Central memory CD4-positive, alpha-beta T cell (primary cell): ENCODE data around the gene MICALL1.

Experiments used
- DNase-seq: peaks from one replicate; pipeline ENCODE4 v3.0.0; 2022

The MICALL1 gene

DNA sequence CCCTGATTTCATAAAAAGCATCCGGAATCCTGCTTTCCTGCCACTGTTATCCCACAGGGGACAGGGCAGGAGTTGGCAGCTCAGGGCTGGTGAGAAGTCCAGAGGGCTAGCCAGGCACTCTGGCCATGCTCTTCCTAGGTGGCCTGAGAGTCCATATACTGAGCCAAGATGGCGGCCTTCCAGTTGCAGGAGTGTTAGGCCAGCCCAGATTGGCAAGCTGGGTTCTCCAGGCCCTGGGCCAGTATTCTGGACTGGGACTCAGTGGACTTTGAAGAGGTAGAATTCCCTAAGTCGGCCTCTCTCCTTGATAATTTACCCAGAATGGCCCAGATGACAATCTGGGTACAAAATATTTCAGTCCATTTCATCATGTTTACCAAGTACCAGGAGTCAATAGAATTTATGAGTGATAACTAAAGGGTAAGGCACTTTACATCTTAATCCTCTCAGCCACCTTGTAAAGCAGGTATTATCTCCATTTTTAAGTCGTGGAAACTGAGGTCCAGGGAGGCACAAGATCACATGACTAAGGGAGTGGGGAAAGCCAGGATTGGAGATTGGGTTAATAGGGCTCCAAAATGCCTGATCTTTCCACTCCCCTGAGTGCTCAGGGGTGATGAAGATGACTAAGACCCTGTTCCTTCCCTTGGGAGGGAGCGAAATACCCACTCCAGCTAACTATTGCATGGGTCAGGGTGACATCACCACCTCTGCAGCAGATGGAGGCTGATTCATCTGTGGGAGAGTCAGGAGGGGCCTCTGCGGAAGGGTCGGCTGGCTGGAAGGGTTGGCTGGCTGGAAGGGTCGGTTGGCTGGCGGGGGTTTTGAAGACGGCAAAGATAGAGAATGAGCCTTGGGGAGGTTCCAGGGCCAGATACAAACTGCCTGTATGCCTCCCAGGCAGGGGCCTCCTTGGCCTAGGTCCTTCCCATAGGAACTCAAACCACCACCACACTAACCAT is 1.2 kb upstream of the MICALL1 start:
- no peak for DNase-seq

DNA sequence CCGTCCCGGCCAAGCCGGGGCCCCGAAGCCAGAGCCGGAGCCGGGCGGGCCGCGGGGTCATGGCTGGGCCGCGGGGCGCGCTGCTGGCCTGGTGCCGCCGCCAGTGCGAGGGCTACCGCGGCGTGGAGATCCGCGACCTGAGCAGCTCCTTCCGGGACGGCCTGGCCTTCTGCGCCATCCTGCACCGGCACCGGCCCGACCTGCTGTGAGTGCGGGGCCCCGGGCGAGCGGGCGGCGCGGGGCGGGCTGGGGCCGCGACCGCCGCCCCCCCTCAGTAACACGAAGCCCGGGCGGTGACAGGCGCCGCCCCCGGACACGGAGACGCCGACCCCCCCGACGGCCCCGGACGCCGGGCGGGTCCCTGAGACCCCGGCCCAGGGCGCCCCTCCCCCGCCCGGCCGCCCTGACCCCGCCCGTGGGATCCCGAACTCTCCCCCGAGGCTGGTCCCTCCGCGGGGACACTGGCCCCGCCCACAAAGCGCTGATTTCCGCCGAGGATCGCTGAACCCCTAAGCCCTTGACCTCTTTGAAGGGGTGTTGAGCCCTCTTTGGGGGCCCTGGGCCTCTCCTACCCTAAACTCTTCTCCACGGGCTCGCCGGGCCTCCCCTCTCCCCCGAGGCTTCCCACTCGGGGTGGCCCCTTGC is 389 bp downstream of the MICALL1 start:
- DNase-seq, result peak; percentile 15

DNA sequence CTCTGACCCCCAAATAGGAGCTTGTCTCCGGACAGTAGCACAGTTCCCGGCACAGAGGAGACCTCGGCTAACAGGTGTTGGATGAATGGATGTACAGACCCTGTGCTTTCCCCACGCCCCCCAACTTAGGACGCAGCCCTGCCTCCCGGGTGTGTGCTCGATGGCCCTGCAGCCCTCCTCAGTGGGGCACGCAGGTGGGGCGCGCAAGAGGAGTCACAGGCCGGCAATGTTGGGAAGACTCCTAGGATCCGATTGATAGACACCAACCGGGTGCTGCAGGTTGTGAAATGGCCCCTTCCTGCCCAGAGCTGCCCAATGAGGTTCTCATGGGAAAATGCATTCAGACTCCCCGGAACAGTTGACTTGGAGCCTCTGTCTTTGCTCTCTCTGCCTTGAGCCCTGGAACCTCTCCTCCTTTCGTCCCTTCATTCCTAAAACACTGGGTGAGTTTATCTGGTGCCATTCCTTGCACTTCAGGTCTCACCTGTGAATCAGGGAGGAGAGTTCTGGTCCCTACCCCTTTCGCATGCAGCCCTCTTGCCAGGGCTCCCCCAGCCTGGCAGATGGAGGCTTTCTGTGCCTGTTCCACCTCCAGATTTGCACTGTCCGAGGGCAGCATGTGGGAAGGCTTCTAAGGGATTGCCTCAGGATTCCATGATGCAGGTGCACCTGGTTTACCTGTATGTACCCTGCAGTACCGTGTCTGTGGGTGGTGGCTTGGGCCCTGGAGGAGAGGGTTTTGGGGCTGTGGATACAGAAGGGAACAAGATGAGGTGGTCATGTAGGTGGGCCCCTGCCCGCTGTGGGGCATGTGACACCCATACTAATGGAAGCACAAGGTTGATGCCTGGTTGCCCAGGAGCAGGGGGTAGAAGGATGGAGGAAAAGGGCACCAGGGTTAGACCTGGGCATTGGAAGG is 1.2 kb downstream of the MICALL1 start:
- no peak for DNase-seq

DNA sequence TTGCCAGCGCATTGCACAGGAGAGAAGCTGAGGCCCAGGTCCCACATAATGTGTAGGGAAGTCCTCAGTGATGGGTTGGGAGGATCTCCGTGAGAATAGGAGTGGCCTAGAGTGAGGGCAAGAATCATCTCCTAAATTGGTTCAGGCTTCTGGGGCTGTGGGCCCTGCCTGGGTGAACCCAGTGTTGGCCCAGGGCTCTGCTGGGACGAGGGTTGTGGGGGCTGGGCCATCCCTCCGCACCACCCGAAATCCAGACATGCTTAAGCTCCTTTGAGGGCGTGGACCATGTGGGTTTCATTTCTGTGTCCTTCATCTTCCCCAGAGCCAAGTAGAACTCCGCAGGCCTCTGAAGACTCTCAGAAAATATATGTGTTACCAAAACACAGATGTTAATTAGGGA is 3.7 kb downstream of the MICALL1 start:
- DNase-seq, result no peak

DNA sequence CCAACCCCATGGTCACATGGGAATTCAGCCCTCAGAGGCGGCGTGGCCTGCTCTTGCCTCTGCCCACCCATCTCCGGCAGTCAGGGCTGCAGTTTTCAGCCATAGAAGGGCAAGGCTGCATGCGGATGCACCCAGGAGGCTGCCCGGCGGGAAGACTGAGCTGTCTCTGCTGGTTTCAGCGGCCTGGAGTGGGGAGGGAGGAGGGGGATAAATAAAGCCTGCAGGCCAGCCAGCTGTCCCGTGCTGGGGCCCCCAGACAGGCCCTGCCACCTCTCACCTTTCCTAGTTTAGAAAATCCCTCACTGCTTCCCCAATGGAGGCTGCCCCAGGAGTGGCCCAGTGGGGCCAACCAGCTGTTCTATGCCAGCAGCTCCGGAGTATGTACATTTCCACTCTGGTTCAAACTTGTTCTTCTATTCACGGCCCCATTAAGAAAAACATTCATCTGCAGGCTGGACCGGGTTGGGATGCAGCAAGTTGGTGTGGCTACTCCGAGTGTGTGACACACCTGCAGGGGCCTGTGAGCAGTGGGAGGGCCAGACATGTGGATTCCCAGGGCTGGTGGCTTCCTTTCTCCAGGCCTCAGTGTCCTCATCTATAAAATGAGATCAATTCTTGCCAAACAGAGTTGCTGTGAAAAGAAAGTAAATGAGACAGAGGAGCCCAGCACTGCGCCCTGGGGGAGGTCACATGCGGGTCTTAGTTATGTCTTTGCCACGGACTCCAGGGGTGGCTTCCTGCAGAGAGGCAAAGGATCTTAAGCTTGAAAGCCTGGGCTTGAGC is 5.0 kb downstream of the MICALL1 start:
- DNase-seq, result no peak

DNA sequence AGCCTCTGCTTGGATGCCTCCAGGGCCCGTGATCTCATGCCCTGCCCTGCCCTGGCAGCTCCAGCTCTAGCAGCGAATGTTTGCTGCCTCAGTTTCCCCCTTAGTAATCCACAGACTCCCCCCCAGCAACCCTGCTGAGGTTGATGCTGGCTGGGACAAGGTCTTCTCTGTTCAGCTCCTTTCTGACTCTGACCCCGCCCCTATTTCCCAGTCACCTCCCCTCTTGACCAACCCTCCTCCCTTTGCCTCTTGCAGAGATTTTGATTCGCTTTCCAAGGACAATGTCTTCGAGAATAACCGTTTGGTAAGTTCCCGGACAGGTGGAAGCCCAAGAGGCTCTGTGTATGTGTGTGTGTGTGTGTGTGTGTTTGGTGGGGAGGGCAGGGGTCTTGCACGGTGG is 5.6 kb downstream of the MICALL1 start:
- DNase-seq, result no peak

DNA sequence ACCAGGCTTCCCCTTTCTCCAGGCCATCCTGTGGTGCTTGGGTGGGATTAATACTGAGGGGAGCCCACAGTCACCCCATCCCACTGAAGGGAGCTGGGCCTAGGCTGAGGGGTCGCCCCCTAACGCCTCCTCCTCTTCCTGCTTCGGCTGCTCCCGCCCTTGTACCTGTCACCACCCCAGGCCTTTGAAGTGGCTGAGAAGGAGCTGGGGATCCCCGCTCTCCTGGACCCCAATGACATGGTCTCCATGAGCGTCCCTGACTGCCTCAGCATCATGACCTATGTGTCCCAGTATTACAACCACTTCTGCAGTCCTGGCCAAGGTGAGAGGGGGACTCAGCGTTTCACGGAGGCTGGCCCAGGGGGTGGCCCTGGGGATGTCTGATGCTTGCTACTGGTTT is 6.1 kb downstream of the MICALL1 start:
- DNase-seq, result no peak

DNA sequence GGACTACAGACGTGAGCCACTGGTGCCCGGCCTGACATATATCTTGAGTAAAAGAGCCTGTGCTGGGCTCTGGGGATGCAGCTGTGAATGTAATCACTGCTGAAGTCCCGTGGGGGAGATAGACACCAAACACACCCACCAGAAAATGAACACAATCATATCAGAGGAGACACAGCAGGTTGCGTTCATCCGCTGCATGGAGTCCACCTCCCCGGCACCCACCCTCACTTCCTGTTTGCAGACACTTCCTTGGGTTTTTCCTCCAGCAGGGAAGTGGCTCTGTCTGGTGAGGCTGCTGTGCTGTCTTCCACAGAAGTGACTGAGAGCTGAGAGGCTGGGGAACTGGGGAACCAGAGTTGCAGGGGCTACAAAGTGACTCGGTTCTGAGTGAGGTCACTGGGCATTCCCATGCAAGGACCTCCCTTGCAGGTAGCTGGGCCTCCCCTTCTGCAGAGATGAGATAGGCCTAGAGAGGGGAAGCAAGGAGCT is 7.2 kb downstream of the MICALL1 start:
- no peak for DNase-seq

DNA sequence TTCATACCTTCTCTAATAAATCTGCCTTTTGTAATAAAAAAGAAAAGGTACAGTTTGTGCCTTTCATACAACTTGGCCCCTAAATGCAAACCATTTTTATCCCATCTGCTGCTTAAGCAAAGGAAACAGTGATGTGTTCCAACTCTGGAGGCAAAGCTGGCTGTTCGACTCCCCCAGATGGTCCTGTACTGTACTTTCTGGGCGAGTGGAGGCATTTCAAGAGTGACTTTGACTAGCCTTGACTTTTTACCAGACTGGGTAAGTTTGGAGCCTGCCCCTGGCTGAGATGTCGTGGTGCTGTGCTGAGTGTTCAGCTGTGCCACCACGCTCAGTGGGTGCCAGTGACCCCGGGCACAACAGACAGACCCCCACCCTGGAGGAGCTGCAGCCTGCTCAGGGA is 10.2 kb downstream of the MICALL1 start:
- DNase-seq, result no peak

DNA sequence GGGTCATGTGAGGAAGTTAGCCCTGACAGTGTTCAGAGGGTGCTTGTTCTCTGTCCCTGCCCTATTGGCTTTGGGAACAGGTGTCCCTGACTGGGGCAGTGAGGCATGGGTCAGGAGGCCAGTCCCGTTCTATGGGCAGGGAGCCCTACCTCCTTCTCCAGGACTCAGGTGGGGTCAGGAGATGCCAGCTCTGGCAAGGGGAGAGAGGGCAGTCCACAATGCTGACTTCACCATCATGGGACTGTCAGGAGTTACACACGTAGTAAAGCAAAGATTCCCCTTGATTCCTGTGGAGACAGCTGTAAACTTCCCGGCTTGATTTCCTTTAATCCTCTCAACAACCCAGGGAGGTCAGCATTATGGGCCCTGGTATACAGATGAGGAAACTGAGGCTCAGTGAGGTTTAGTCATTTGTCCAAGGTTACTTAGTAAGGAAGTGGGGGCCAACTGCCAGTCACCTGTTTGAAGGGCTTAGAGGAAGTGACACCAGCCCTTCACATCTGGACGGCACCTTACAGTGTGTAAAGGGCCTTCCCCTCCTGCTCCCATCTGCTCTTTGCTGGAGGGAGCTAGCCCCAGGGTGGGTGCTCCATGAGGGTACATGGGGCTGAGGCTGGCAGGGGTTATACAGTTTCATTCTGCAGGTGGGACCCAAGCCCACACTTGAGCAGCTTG is 11.9 kb downstream of the MICALL1 start:
- DNase-seq, result no peak

DNA sequence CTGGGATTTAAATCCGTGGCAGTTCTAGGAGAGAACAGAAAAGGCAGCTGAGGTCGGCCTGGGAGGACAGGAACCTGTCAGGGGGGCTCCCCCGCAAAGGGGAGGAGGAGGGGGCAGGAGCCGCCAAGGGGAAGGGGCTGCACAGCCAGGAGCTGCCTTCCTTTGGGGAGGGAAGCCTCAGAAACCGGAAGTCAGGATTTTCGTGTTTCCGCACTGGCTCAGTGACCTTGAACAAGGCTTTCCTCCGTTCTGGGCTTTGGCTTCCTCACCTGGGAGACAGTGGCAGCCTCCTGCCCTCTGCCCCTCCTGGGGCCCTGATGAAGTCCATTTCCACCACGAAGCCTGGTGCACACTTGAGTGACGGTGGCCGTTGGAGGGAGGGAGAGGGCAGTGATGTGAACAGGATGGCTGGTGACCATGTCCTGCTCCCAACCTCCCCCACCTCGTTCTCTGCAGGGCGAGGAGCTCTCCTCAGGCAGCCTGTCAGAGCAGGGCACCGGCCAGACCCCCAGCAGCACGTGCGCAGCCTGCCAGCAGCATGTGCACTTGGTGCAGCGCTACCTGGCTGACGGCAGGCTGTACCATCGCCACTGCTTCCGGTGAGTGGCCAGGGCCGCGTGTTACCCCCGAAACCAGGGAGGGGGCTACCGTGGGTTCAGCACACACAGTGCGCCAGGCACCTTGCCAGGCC is 12.6 kb downstream of the MICALL1 start:
- no peak for DNase-seq

DNA sequence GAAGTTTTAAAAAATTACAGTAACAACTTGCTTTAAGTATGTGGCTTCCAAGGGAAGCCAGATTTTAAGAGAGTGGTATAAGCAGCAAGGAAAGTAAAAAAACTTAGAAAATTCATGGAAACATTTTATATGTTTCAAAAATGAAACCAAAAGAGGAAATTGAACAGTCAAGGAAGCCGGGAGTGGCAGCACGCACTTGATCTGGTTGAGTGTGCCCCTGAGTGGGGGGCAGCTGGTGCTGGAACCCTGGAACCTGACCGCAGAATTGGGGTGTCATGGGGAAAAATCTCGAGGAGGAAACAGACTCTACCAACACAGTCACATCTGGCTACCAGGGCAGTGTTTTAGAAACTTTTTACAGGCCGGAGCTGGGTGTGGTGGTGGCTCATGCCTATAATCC is 14.0 kb downstream of the MICALL1 start:
- no peak for DNase-seq

DNA sequence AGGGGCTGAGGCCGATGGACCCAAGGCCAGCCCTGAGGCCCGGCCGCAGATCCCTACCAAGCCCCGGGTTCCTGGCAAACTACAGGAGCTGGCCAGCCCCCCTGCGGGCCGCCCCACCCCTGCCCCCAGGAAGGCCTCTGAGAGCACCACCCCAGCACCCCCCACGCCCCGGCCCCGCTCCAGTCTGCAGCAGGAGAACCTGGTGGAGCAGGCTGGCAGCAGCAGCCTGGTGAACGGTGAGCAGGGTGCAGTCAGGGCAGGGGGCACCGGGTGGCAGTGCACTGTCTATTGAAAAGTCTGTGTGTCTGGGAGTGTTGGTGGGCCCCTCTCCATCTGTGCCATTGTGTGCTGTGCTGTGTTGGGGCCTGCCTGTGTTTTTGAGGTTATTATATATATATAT is 16.1 kb downstream of the MICALL1 start:
- no peak for DNase-seq

DNA sequence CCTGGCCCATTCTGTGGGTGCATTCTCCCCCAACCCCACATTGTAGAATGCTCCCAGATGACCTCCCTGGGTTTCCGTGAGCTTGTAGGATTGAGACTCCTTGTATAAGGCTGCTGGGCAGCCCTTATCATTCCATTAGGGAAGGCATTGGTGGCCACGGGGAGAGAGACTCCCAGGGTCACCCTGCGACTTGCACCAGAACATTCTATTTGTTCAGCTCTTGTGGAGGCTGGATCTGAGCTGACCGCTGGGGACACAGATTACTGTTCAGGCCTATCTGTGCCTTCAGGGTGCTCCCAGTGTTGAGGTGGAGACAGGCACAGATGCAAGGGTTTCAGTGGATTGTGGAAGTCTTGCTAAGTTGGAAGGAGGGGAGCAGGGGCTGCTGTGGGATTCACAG is 17.8 kb downstream of the MICALL1 start:
- DNase-seq, result no peak

DNA sequence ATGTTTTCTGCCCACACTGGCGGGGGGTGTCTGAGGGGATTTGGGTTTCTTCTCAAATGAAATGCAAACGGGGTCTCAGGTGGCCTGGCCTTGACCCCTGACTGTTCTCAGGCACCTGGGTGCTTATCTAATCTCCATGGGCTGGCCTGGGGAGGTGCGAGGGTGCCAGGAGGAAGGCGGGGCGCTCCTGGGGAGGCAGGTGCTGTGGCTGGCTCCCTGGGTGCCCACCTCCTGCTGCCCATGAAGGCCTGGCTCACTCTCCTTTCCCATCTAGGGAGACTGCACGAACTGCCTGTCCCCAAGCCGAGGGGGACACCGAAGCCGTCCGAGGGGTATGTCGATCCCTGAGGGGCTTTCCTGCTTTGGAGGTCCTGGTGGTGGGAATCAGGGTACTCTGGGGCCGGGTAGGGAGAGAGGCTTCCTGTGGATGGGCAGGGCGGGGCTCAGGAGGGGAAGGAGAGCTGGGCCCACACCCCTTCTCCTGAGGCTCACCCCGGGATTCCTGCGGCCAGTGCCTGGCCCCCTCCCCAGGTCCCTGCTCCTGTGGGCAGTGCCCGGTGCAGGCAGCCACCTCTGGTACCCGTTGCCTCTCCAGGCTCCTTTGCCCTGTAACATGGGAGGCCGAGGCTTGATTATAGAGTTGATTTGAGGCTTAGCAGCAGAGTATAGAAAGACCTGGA is 18.4 kb downstream of the MICALL1 start:
- no peak for DNase-seq

DNA sequence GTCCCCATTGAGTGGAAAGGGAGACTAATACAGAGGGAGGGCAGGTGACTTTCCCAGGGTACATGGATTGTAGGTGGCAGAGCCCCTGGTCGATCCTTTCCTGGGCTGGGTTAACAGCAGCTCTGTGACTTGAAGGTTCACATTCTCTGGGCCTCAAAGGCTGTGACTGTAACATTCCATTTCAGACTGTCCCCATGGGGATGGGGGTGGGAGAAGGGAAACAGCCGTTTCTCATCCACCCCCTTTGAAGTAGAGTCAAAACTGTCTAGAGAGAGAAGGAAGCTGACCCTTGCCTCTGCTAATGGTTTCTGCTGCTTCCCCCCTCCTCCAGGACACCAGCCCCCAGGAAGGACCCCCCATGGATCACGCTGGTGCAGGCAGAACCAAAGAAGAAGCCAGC is 19.2 kb downstream of the MICALL1 start:
- DNase-seq, result no peak

DNA sequence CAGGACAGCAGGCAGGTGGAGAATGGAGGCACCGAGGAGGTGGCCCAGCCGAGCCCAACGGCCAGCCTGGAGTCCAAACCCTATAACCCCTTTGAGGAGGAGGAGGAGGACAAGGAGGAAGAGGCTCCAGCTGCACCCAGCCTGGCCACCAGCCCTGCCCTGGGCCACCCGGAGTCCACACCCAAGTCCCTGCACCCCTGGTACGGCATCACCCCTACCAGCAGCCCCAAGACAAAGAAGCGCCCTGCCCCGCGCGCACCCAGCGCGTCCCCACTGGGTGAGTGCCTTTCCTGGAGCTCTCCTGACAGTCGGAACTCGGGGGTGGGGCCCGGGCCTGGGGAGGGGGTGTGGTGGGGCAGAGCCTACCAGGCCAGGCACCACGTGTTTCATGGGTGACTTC is 19.7 kb downstream of the MICALL1 start:
- no peak for DNase-seq

DNA sequence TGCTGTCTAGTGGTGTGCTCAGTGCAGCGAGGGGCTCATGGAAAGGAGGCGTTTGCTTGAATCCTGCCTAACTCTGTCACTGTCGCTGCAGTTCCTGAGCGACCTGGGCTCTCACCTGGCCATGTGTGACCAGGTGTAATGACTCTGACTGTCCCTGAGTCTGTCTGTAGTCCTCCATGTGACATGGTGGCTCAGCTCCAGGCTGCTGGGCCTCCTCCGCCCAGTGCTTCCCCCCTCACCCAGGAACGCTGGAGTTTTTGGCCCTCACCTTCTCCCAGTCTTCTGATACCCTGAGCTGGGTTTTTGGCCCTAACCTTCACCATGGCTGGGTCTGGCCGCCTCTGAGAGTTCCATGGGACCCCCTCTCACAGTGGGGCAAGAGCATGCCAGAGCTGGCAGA is 20.3 kb downstream of the MICALL1 start:
- DNase-seq, result no peak

DNA sequence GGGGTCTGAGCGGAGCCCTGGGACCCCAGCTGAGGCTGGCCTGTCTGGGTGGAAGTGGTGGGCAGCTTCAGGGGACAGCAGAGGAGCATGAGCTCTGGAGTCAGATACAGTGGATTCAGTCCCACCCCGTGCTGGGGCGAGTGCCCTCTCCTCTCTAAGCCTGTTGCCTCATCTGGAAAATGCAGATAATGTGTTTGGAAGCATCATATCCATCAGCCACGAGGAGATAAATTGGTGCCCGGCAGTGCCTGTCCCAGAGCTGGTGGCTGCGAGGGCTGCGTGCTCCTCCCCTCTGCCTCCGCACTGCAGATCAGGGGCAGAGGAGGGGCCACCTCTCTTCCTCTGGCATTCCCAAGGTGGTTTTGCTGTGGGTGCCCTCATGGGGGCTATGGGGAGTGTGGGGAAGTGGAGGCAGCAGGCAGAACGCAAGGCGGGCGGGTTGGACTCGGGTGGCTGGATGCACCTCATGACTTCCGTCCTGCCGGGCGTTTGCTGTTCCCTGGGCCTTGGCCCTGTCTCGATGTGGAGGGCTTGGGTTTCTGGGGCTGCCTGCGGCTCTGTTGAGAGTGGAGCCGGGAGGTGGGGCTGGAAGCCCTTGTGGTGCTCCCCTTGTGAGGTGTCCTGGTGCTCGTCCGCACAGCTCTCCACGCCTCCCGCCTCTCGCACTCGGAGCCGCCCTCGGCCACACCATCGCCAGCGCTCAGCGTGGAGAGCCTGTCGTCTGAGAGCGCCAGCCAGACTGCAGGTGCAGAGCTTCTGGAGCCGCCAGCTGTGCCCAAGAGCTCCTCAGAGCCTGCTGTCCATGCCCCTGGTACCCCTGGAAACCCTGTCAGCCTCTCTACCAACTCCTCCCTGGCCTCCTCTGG is 20.9 kb downstream of the MICALL1 start:
- no peak for DNase-seq

DNA sequence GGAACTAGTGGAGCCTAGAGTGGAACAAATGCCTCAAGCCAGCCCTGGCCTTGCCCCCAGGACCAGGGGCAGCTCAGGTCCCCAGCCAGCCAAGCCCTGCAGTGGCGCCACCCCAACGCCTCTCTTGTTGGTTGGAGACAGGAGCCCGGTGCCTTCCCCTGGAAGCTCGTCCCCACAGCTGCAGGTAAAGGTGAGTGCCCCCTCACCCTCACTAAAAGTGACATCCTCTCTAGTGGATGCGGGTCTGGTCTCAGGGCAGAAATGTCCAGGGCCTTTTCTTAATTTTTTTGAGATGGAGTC is 21.5 kb downstream of the MICALL1 start:
- DNase-seq, result no peak
